ENCODE results near the gene NLGN4X. TPM values are rescaled to one million over a fixed set of nuclear protein-coding genes. Genes with fewer than 3 reads are reported as not detected.

NLGN4X gene
- total and polyA plus RNA-seq, 9 donors, result 2.2 to 8.1 (median 3.5) TPM

DNA sequence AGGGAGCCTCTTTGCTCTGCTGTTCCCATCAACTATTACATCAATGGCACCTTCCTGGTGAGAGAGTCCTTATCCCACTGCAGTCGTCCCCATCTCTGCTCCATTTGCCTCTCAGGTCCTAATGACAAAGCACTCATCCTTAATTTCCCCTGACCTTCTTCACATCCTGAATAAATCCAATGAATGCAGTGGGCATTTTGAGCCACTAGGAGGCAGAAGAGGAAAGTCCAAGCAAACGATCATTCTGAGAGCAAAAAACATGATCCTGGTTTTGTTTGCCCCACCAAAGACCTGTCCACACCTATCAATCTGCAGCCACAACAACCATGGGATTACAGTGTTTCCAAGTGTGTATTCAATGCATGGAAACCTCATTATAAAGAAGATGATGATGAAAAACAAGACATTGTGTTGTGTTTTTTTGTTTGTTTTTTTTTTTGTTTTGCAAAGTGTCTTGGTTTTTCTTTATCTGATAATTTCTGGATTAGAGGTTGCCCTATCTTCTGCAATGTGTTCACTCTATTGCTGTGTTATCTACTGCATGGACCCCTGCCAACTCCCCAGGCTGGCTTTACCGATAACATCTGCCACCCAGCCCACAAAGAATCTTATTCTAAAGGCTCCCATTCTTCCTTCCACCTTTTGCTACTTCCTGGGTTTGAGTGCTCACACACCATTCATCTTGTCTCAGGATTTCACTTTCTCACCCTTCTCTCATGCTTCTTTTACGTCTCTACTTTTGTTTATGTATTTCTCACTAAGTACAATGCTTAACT is 207.2 kb downstream of the NLGN4X start:
- Histone ChIP-seq H3K27me3 (ENCODE audit: control insufficient read depth, insufficient read depth, low read length) (peaks cover 3% of the 10 kb centered on the region), H3K9me3 (replicated peaks; ENCODE audit: control insufficient read depth, low read depth, low read length) (no peaks in the 10 kb centered on the region), H3K36me3 (ENCODE audit: control insufficient read depth, insufficient read depth, low read length) (no peaks in the 10 kb centered on the region), H3K27ac (ENCODE audit: low read length) (no peak overlapping the region), H3K4me3 (ENCODE audit: low read length) (no peak overlapping the region), H3K4me1 (ENCODE audit: control insufficient read depth, insufficient read depth, low read length) (no peaks in the 10 kb centered on the region)
- peak; percentile 33 for DNase-seq
- WGBS (ENCODE audit: insufficient coverage), result 15% methylated on average over 2 of the region's 4 CpGs

DNA sequence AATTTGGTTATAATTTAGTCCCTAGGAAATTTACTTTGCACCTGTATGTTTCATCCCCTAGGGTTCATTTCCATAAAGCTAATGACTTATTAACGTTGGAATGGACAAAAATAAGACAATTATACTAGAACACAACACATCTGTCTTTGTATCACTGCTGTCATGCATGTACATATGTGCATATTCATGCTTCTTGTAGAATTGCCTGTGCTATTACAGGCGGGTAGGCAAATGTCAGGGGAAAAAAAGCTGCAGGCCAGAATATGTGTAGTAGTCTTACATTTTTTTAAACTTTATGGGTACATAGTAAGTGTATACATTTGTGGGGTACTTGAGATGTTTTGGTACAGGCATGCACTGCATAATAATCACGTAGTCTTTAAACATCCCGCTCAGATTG is 209.6 kb downstream of the NLGN4X start:
- WGBS (ENCODE audit: insufficient coverage), result 63% methylated on average over 1 of the region's 4 CpGs
- DNase-seq, result no peak
- Histone ChIP-seq H3K27ac (ENCODE audit: low read length) (no peak overlapping the region), H3K9me3 (replicated peaks; ENCODE audit: control insufficient read depth, low read depth, low read length) (no peaks in the 10 kb centered on the region), H3K36me3 (ENCODE audit: control insufficient read depth, insufficient read depth, low read length) (no peaks in the 10 kb centered on the region), H3K4me3 (ENCODE audit: low read length) (no peak overlapping the region), H3K4me1 (ENCODE audit: control insufficient read depth, insufficient read depth, low read length) (no peaks in the 10 kb centered on the region), H3K27me3 (ENCODE audit: control insufficient read depth, insufficient read depth, low read length) (no peaks in the 10 kb centered on the region)

- WGBS (ENCODE audit: insufficient coverage), result no CpG with 5 or more reads among the region's 5 CpGs
These were observed 213.2 kb downstream of the NLGN4X start for GRCh38 chrX:6015423-6015822.

DNA sequence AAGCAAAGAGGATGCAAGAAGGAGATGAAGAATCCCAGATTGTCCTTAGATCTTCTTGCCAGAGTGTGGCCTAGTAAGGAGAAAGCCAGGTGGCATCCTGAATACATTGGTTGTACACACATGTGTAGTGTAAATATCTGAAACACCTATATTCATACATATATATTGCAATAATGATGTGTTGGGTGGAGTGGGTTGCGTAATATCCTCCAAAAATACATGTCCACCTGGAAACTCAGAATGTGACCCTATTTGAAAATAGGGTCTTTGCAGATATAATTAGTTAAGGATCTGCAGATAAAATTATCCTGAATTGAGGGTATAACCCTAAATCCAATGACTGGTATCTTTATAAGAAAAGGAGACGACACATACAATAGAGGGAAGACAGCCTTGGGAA is 216.3 kb downstream of the NLGN4X start:
- Histone ChIP-seq H3K27me3 (ENCODE audit: control insufficient read depth, insufficient read depth, low read length) (no peaks in the 10 kb centered on the region), H3K27ac (ENCODE audit: low read length) (no peak overlapping the region), H3K9me3 (replicated peaks; ENCODE audit: control insufficient read depth, low read depth, low read length) (no peaks in the 10 kb centered on the region), H3K4me3 (ENCODE audit: low read length) (no peak overlapping the region), H3K36me3 (ENCODE audit: control insufficient read depth, insufficient read depth, low read length) (no peaks in the 10 kb centered on the region), H3K4me1 (ENCODE audit: control insufficient read depth, insufficient read depth, low read length) (no peaks in the 10 kb centered on the region)
- WGBS (ENCODE audit: insufficient coverage), result no CpG with 5 or more reads among the region's 2 CpGs
- no peak for DNase-seq

More at GRCh38 chrX:6015423-6015822, 213.2 kb downstream of the NLGN4X start:
- Histone ChIP-seq H3K27me3 (ENCODE audit: control insufficient read depth, insufficient read depth, low read length) (no peaks in the 10 kb centered on the region), H3K9me3 (replicated peaks; ENCODE audit: control insufficient read depth, low read depth, low read length) (no peaks in the 10 kb centered on the region), H3K4me1 (ENCODE audit: control insufficient read depth, insufficient read depth, low read length) (no peaks in the 10 kb centered on the region), H3K4me3 (ENCODE audit: low read length) (no peak overlapping the region), H3K36me3 (ENCODE audit: control insufficient read depth, insufficient read depth, low read length) (no peaks in the 10 kb centered on the region), H3K27ac (ENCODE audit: low read length) (no peak overlapping the region)
- no peak for DNase-seq

GRCh38 chrX:6005856-6006255 is 222.8 kb downstream of the NLGN4X start:
- no peak overlapping the region for H3K4me3 ChIP-seq (ENCODE audit: low read length)
- no peaks in the 10 kb centered on the region for H3K9me3 ChIP-seq (replicated peaks; ENCODE audit: control insufficient read depth, low read depth, low read length)
- no peak for DNase-seq
- H3K27me3 ChIP-seq (ENCODE audit: control insufficient read depth, insufficient read depth, low read length), result peaks cover 3% of the 10 kb centered on the region
- no peak overlapping the region for H3K27ac ChIP-seq (ENCODE audit: low read length)
- no peaks in the 10 kb centered on the region for H3K4me1 ChIP-seq (ENCODE audit: control insufficient read depth, insufficient read depth, low read length)
- H3K36me3 ChIP-seq (ENCODE audit: control insufficient read depth, insufficient read depth, low read length), result no peaks in the 10 kb centered on the region

DNA sequence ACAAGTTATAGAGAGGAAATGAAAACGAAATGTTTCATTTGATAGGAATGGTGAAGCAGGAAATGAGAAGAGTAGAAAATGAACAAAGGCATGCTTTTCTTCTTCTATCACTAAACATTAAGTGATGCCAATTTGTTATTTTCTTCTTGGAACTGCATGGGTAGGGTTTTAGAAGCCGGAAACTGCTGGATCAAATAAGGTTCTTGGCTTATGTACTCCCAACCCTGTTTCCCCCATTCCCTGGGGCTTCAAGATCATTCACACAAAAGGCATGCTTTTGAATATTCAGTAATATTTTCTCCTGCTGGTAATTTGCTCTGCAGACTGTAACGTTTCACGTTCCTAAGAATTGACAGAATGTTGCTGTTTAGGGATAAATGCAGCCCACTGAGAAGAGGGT is 224.1 kb downstream of the NLGN4X start:
- H3K9me3 ChIP-seq (replicated peaks; ENCODE audit: control insufficient read depth, low read depth, low read length), result no peaks in the 10 kb centered on the region
- no peaks in the 10 kb centered on the region for H3K36me3 ChIP-seq (ENCODE audit: control insufficient read depth, insufficient read depth, low read length)
- WGBS (ENCODE audit: insufficient coverage), result no CpG with 5 or more reads among the region's 4 CpGs
- H3K27me3 ChIP-seq (ENCODE audit: control insufficient read depth, insufficient read depth, low read length), result peaks cover 3% of the 10 kb centered on the region
- no peak overlapping the region for H3K27ac ChIP-seq (ENCODE audit: low read length)
- H3K4me3 ChIP-seq (ENCODE audit: low read length), result no peak overlapping the region
- H3K4me1 ChIP-seq (ENCODE audit: control insufficient read depth, insufficient read depth, low read length), result no peaks in the 10 kb centered on the region
- DNase-seq, result peak; percentile 24

DNA sequence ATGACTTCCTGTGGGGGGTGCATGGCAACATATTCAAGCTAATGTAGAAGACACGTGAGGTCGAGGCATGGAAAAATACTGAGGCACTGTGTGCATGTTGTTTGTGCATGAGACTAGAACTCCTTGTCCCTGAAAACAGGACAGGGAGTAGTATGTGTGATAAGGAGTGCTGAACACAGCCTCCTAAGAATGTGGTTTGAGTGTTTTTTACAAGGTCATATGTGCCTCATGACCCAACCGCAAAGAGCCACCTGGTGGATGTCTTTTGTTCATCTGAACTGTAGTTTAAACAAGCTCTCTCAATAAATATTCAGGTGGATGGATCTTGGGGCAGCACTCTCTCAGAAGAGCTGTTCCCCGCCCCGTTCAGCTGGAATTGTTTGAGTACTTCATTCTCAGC is 226.6 kb downstream of the NLGN4X start:
- no peaks in the 10 kb centered on the region for H3K36me3 ChIP-seq (ENCODE audit: control insufficient read depth, insufficient read depth, low read length)
- H3K9me3 ChIP-seq (replicated peaks; ENCODE audit: control insufficient read depth, low read depth, low read length), result no peaks in the 10 kb centered on the region
- no peak overlapping the region for H3K27ac ChIP-seq (ENCODE audit: low read length)
- H3K27me3 ChIP-seq (ENCODE audit: control insufficient read depth, insufficient read depth, low read length), result peaks cover 5% of the 10 kb centered on the region
- no peaks in the 10 kb centered on the region for H3K4me1 ChIP-seq (ENCODE audit: control insufficient read depth, insufficient read depth, low read length)
- 86% methylated on average over 2 of the region's 5 CpGs for WGBS (ENCODE audit: insufficient coverage)
- DNase-seq, result no peak
- H3K4me3 ChIP-seq (ENCODE audit: low read length), result no peak overlapping the region

- Histone ChIP-seq H3K9me3 (replicated peaks; ENCODE audit: control insufficient read depth, low read depth, low read length) (no peaks in the 10 kb centered on the region), H3K27ac (ENCODE audit: low read length) (no peak overlapping the region), H3K36me3 (ENCODE audit: control insufficient read depth, insufficient read depth, low read length) (no peaks in the 10 kb centered on the region), H3K4me3 (ENCODE audit: low read length) (no peak overlapping the region), H3K27me3 (ENCODE audit: control insufficient read depth, insufficient read depth, low read length) (peaks cover 8% of the 10 kb centered on the region), H3K4me1 (ENCODE audit: control insufficient read depth, insufficient read depth, low read length) (no peaks in the 10 kb centered on the region)
- WGBS (ENCODE audit: insufficient coverage), result 80% methylated on average over 1 of the region's 3 CpGs
- DNase-seq, result no peak
These were observed 229.8 kb downstream of the NLGN4X start for GRCh38 chrX:5998901-5999300.

DNA sequence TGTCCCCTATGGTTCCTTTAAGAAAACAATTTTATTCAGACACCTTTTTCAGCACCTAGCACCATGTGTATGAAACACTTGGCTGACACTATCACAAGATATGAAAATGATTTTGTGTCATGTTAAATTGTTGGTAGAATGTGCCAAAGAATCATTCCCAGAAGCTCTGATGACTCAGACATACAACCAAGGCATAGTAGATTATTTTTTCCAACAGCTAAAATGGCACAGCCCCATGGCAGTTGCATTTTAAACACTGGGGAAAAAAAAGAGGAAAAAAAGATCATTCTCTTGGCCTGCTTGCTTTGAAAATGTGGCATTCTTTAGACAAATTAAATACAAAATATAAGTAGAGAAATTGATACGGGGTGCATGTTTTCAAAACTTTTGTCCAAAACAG is 230.2 kb downstream of the NLGN4X start:
- H3K36me3 ChIP-seq (ENCODE audit: control insufficient read depth, insufficient read depth, low read length), result no peaks in the 10 kb centered on the region
- H3K4me1 ChIP-seq (ENCODE audit: control insufficient read depth, insufficient read depth, low read length), result no peaks in the 10 kb centered on the region
- H3K9me3 ChIP-seq (replicated peaks; ENCODE audit: control insufficient read depth, low read depth, low read length), result no peaks in the 10 kb centered on the region
- WGBS (ENCODE audit: insufficient coverage), result no CpG with 5 or more reads among the region's 1 CpG
- H3K4me3 ChIP-seq (ENCODE audit: low read length), result no peak overlapping the region
- DNase-seq, result no peak
- H3K27me3 ChIP-seq (ENCODE audit: control insufficient read depth, insufficient read depth, low read length), result peaks cover 7% of the 10 kb centered on the region
- no peak overlapping the region for H3K27ac ChIP-seq (ENCODE audit: low read length)

GRCh38 chrX:5991393-5991792 is 237.3 kb downstream of the NLGN4X start:
- Histone ChIP-seq H3K9me3 (replicated peaks; ENCODE audit: control insufficient read depth, low read depth, low read length) (no peaks in the 10 kb centered on the region), H3K27ac (ENCODE audit: low read length) (no peak overlapping the region), H3K4me1 (ENCODE audit: control insufficient read depth, insufficient read depth, low read length) (no peaks in the 10 kb centered on the region), H3K27me3 (ENCODE audit: control insufficient read depth, insufficient read depth, low read length) (peaks cover 5% of the 10 kb centered on the region), H3K4me3 (ENCODE audit: low read length) (no peak overlapping the region), H3K36me3 (ENCODE audit: control insufficient read depth, insufficient read depth, low read length) (no peaks in the 10 kb centered on the region)
- DNase-seq, result no peak
- no CpG with 5 or more reads among the region's 3 CpGs for WGBS (ENCODE audit: insufficient coverage)

DNA sequence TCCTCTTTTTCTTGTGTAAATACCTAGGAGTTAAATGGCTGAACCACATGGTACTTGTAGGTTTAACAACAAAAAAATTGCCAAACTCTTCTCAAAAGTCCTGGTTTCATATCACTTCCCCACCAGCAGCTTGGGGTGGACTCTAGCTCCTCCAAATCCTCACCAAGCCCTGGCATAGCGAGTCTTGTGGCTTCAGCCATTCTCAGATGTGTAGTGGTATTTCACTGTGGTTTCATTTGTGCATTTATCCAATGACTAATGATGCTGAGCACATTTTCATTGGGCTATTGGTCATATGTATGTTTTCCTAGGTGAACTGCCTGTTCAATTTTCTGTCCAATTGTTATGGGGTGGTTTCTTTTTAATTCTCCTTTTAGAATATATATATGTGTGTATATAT is 249.3 kb downstream of the NLGN4X start:
- H3K27ac ChIP-seq (ENCODE audit: low read length), result no peak overlapping the region
- no peaks in the 10 kb centered on the region for H3K27me3 ChIP-seq (ENCODE audit: control insufficient read depth, insufficient read depth, low read length)
- no peak overlapping the region for H3K4me3 ChIP-seq (ENCODE audit: low read length)
- H3K4me1 ChIP-seq (ENCODE audit: control insufficient read depth, insufficient read depth, low read length), result no peaks in the 10 kb centered on the region
- WGBS (ENCODE audit: insufficient coverage), result no CpG with 5 or more reads among the region's 1 CpG
- no peaks in the 10 kb centered on the region for H3K36me3 ChIP-seq (ENCODE audit: control insufficient read depth, insufficient read depth, low read length)
- DNase-seq, result no peak
- H3K9me3 ChIP-seq (replicated peaks; ENCODE audit: control insufficient read depth, low read depth, low read length), result peaks cover 2% of the 10 kb centered on the region

All from muscle of leg (tissue), 11 donors.